Measurements from ENCODE around the gene CD28.

CD28 gene

DNA sequence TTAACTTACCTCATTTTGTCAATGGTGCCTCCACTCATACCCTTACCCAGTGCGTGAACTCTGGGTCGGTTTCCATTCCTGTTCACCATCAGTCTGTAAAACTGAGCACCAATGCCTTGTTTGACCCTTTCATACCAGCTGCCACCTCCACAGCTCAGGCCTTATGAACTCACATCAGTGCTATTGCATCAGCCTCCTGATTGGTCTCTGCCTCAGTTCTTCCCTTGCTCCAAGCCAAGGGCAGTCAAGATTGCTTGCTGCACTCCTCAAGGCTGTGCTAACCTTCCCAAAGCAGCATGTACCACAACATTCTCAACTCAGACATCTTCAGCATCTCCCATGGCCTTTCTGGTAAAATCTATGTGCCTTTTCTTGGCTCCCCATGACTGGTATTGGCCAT lies 9.3 kb downstream of the CD28 start:
- no peak for DNase-seq (ENCODE audit: low read depth in 3 of 3)

DNA sequence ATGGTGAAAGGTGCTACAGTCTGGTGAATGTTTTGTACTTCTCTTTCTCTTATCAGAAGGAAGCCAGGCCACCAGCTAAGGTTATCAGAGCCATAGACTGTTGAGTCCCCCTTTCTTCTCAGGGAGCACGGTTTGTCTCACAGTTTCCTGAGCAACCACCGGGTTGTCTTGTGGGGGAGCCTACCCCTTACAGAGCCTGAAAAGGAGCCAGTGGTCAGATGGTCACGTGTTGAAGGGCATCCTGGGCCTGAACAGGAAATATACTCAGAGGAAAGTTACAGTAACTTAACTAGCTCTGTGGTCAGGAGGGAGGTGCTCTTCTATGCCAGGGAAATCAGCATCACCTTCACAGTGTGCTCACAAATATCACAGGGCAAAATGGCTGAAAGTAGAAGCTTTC lies 11.6 kb downstream of the CD28 start:
- DNase-seq (ENCODE audit: low read depth in 3 of 3): peak in 2 of 3 experiments; percentile 17 to 25

DNA sequence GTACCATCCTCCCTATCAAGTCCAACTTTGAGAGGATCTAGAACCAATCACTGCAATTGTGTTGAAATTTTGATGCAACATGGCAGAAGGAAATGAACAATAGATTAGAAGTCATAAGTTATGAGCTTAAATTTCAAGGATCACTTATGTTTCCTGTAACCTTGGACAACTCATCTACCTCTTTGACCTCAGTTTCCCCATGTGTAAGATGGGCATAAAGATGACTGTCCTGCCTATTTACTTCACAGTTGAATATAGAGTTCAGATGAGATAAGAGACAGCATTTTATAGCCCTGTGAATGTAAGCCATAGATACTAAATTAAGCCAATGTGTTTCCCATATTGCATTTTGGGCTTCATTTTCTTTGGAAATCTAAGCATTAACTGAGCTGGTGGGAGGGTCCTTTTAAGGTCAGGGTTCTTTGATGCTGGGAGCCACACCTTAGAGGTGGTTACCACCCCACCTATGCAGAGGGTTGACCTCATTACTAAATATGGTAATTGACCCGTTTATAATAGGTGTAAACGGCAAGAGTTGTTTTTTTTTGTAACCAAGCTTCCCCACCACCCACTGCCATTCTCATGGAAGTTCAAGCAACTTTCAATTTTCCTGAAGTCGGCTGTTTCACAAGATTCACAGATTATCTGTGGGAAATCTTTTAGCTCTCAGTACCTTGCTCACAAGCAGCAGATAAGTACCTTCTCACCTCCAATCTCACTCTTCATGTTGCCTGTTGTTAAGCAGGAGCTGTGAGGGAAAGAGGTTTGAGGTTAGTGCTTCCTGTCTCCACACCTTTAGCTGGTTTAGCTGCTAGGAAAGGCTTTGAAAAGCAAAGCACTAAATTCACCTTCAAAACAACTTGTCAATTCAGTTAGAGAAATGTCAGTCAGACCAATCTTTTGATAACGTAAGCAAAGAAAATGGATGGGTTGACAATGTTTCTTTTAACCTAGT lies 13.3 kb downstream of the CD28 start:
- no peak for DNase-seq (ENCODE audit: low read depth in 3 of 3)

DNA sequence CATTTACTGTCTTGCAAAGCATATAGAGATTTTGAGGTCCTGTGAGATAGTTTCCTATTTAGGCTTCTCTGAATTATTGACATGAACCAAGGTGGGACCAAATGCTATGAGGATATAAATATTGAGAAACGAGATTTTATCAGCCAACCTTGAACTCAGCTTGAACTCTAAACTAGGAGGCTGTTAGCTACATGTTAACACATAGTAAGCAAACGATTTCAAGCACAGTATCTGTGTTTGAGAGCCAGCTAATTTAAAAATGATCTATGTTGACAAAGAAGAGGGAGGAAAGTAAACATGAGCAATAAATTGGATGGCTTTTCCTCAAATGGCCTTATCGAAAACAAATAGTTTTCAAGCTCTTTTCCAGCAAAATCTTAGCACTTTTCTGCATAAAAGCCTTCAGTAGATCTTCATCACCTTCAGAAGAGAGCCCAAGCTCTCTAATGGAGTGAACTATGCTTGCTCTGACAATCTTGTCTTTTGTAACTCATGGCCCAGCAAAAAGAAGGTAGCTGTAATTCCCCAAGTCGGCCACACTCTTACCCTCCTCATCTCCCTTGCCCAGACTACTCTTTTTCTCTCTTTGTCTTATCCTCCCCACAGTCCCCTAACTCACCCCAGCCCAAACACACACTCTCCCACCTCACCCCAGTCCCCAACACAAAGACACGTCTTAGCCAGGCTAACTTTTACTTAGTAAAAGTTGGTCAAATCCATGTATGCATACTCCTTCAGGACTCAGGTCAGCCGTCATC lies 14.7 kb downstream of the CD28 start:
- no peak for DNase-seq (ENCODE audit: low read depth in 3 of 3)

DNA sequence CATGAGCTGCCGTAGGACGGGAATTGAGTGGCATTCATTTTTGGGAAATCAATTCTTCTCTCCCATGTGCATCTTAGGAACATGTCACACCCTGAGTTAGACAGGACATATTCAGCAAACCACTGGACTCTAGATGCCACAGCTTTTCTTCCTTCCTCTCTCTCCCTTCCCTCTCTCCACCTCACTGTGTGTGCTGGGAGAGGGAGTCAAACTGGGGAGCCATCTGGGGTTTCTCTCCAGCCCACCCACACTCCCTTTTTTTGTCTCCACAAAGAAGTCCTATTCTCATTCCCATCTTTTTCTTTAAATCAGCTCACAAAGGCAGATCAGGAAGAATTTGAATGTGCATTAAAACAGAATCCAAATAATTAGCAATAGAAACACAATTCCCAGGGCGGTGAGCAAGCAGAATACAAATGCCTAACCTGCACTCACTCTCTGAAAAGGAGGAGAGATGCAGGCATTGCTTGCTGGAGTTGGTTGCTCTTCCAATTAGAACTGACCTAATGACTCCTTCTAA lies 15.4 kb downstream of the CD28 start:
- DNase-seq (ENCODE audit: low read depth in 3 of 3): no peak

DNA sequence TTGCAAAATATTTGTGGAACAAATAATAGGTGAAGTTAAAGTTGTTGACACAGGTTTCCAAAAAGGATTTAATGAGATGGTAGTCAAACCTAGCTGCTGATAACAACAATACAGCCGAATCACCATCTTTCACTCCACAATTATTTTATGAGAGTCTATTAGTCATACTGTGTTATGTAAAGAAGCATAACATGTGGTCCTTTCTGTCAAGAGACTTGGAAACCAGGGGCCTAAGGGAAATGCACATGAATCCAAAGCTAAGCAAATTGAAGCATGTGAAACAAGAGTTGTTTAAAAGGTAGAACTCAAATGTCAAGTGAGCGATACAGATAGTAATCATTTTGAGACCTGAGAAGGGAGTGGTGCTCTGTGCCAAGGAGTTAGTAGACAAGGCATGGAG lies 16.0 kb downstream of the CD28 start:
- DNase-seq (ENCODE audit: low read depth in 3 of 3): no peak

DNA sequence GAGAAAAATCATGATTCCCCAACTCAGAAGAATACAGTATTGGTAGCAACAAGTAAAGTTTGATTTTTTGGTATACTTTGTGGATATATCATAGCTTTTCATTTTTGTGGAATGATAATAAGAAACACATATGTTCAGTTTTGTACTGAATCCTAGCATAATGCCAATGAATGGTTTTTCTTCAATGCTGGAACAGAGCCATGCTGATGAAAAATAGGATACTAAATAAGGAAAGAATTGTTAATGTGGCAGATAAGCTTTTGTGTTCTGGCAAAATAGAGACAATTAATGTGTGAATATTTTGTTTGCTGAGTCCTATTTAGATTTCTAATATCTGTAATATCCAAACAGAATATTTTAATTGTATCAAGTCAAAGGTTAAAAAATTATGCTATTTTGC lies 21.9 kb downstream of the CD28 start:
- DNase-seq (ENCODE audit: low read depth in 3 of 3): no peak

DNA sequence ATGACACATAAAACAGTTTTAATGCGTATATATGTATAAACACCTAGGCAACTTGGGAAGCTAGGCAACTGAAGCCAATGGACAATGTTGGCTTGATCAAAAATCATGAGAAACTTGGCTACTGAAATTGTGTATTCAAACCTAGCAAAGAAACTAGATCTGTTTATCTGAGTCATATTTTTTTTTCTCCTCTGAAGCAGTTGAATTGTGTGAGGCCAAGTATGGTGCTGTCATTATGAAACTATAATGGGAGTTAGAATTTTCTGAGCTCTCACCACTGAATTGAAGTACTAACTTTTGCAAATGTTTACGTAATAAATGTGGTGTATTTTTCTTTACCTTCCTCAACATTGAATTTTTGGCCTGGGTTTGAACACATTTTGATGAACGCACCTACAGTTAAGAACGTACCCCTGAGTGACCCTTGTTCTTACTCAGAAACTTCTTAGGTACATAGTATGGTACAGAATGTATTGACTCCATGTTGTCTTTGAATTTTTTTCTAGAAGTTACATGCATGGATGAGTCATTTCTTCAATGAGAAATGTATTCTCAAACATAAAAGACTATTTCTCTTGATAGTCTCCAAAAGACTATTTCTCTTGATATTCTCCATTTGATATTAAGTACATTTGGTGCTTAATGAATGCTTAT lies 23.8 kb downstream of the CD28 start:
- DNase-seq (ENCODE audit: low read depth in 3 of 3): no peak

DNA sequence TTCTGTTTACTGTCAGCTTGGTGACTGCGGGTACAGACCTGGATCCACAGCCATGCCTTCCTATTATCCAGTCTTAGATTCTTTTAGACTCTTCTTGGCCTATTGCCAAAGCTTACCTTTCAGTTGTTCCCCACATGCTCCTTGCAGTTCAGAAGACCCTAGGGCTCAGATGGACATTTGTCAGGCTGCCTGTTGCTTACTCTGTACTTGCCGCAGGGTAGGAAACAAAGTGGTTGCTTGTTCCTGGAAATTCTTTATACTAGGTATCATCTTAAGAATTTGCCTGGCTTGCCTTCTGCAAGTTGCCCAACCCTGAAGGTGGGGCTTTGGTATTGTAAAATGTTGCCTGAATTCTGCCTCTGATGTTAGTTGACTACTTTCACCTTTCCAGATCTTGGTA lies 24.4 kb downstream of the CD28 start:
- no peak for DNase-seq (ENCODE audit: low read depth in 3 of 3)

DNA sequence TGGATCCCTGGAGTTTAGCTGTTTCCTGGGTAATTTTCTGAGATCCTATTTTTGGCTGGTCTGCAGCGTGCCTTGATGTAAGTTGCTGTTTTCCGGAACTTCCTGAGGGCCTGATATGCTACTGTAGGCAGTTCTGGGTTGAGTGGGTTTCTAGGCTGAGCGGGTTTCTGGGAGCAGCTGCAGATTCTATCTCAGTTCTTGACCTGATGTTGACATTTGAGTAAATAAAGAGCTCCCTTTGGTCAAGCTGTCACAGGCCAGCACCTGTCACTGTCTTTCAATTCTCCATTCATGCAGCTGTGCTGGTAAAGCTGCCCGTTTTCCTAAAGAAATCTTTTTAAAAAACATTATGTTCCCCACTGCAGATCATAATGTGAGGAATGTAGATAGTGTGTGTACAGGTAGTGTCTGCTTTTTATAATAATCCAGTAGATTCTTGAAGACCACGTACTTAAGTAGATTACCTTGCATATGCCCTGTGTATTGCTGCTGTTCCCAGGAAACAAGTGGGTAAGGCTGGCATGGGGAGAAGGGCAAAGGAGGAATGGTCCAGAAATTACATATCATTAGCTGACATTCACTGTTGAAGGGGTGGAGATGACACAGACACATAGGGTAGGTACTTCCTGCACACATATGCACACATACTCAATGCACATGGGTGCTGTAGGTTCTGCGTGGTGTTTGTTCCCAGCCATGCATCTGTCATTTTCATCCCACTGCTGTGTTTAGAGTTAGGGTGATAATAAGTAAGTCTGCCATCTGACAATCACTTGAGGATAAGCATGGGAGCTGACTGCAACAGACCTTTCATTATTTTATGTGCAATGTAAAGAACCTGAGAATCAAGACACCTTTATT lies 25.9 kb downstream of the CD28 start:
- DNase-seq (ENCODE audit: low read depth in 3 of 3): no peak

DNA sequence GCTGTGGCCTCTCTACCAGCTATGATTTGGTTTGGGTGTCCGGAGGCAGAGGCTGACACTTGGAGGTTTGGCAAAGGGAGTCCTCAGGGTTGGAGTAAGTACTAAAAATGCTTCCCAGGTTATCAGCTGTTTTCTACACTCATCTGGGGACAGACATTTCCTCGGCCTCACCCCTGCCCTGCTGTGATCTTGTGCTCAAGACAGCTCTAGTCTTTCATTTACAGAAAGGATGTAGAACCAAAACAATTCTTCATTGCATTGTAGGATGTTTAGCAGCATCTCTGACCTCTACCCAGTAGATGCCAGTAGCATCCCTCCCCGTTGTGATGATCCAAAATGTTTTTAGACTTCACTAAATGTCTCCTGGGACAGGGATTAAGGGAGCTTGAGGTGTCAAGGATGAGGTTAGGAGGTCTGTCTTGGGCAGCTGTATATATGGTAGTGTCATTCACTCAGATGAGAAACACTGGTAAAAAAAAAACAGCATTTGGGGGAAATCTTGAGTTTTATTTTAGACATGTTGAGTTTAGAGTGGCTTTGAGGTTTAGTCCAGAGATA lies 26.6 kb downstream of the CD28 start:
- no peak for DNase-seq (ENCODE audit: low read depth in 3 of 3)

DNA sequence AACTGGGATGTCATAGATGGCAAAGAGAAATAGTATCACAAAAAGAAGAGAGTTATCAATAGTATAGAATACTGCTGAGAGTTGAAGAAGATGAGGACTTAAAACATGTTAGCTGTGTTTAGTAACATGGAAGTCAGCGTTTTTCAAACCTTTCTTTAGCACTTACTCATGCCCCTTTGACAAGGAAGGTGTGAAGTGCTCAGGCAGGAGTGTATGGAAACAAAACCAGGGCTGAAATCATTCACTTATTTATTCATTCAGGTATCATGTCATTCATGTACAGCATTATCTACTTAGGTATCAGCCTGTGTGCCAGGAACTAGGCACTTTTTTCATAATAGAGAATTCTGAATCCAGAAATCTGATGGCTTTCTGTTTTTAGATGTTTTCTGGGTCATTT lies 27.2 kb downstream of the CD28 start:
- no peak for DNase-seq (ENCODE audit: low read depth in 3 of 3)

DNA sequence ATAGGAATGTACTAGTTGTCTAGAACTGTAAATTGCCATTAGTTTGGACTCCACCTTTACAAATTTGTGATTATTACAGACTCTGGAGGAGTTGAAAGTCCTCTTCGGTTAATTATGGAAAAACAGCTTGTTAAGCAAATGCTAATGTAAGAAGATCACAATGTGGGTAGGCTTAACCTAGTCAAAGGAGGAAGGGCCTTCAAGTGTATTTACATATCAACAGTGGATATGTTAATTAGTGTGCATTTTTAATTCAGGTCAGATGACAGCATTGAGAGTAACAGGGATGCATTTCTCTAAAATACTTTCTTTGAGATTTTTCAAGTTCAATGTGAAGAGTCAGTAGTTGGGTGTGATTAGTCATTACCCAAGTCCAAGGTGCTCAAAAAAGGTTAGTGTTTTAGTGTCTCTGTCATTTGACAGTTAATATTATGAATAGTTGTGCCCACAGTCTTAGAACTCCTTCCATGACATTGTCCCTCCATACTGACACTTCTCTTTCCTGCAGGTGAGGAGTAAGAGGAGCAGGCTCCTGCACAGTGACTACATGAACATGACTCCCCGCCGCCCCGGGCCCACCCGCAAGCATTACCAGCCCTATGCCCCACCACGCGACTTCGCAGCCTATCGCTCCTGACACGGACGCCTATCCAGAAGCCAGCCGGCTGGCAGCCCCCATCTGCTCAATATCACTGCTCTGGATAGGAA lies 28.0 kb downstream of the CD28 start:
- no peak for DNase-seq (ENCODE audit: low read depth in 3 of 3)

DNA sequence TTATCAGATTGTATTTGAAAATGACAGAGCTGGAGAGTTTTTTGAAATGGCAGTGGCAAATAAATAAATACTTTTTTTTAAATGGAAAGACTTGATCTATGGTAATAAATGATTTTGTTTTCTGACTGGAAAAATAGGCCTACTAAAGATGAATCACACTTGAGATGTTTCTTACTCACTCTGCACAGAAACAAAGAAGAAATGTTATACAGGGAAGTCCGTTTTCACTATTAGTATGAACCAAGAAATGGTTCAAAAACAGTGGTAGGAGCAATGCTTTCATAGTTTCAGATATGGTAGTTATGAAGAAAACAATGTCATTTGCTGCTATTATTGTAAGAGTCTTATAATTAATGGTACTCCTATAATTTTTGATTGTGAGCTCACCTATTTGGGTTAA lies 30.9 kb downstream of the CD28 start:
- DNase-seq (ENCODE audit: low read depth in 3 of 3): no peak

DNA sequence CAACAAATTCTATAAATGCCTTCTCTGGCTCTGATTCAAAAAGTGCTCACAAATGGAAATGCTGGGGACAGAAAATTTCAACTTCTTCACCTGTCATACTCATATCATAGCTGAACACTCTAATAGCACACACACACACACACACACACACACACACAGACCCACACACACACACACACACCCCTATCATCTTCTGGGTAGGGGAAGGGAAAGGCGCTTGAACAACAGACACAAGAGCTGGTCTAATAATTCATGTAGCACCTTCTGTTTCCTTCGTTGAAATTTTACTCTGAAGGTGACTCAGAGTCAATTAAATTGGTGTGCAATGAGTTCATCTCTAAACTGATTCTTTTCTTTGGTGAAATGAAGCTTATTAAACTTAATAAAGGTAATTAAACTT lies 32.9 kb downstream of the CD28 start:
- no peak for DNase-seq (ENCODE audit: low read depth in 3 of 3)

DNA sequence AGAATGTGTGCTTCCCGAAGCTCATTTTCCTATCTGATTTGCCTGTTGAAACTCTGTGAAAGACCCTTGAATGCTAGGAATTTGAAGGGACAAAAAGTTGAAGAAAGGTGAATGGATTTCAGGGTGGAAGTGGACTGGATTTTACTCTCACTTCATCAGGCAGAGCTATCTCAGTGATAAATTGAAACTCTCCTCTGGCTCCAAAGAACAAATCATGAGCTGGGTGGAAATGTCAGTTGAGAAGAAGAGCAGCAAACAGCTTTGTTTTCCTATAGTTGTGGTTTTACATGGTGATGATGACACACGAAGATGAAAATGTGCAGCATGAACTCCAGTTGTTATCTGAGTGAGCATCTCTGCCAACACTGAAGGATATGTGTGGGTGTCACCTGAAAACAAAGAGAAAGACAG lies 34.4 kb downstream of the CD28 start:
- peak in 1 of 3 experiments; percentile 16 for DNase-seq (ENCODE audit: low read depth in 3 of 3)

DNA sequence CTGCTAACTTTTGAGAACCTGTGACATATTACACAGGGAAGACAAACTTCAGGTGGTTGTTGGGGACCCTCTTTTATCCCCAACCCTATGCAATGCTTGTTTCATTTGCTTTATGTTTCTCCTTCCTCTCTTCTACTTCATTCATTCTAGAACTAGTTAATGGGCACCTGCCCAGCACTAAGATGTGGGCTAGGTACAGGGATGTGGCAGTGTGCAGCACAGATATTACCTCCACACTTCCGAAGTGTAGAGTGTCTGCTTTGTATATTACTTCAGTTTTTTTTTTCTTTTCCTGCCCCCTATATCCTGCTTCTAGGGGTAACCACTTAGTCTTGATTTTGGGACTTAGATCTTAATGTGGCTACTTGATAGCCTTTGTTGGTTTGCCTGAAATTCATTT lies 35.1 kb downstream of the CD28 start:
- DNase-seq (ENCODE audit: low read depth in 3 of 3): no peak

DNA sequence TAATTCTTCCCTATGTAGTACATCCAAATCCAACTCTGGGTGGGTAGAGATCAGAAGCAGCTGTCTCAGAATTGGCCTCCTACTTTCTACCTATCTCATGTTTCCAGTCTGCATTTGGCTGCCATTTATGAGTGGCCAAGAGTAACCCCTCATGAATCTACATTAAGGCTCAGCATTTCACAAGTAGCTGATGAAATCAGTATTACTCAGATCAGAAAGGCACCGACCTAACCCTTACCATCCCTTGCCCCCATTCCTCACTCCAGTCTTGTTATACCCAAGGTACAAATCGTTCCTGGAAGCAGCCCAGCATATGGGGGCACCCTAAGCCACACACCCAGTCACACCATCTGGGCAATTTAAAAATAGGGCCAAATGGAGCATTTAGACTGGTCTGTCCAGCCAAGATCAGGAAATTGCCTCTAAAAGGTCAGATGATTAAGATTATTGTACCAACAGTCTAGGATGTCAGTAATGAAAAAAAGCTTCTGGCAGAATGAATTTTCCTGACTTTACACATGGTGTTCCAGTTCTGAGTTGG lies 37.1 kb downstream of the CD28 start:
- no peak for DNase-seq (ENCODE audit: low read depth in 3 of 3)

DNA sequence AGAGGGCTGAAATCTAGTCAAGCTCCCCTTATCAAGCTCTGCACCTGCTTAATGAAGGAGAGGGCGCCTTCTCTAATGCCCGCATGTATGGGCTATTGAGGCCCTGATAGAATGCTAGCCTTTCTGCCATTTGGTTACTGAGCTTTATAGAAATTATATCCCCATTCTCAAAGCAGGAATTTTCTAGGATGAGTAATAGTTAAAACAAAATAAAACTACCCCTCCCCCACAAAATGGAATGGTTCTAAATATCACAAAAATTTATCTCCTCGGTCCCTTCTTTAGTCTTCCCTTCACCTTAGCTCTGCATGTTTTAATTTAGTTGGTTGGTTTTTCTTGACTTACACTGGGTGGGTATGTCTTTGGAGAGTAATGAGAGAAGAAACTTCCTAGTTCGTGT lies 37.7 kb downstream of the CD28 start:
- DNase-seq (ENCODE audit: low read depth in 3 of 3): no peak

DNA sequence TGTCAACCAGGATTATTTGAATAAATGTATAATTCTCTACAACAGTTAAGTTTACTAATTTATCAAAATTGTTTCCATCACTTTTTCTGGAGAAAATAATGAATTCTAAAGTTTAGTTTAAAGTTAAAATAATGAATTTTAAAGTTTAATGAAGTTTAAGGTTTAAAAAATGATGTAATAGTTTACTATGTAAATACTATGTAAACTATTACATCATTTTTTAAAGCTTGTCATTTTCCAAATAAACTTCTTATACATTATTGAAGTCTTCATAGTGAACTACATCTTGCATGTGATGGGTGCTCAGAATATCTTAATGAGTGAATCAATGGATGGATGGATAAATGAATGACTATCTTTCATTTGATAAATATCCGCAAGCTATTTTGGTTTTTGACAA lies 38.8 kb downstream of the CD28 start:
- no peak for DNase-seq (ENCODE audit: low read depth in 3 of 3)
